ENCODE measurements around the gene ALK. TPM values are rescaled to one million over a fixed set of nuclear protein-coding genes. Genes with fewer than 3 reads are reported as not detected.

The ALK gene
- total and polyA plus RNA-seq, 12 donors, result 0.09 to 1.8 (median 0.53) TPM; not detected in 1

DNA sequence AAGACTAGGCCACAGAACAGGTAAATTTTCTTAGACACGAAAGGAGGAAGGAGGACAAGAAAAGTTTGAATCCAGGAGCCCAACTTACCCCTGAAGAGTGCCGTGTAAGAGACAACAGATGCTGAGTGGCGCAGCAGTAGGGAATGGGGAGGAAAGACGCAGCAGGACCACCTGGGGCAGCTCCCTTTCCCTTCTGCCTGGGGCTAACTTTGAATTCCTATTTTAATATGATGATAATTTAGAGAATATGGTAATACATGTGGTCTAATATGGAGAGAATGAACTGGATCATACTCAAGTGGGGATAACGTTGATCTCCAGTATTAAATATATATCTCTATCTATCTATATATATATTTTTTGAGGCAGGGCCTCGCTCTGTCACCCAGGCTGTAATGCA is 736.9 kb downstream of the ALK start:
- H3K4me1 ChIP-seq (replicated peaks in 1 of 2), result no peaks in the 10 kb centered on the region
- no peaks in the 10 kb centered on the region for H3K27me3 ChIP-seq
- H3K36me3 ChIP-seq (replicated peaks in 1 of 2), result no peaks in the 10 kb centered on the region
- 92 to 96% (median 95%) methylated on average over 6 of the region's 6 CpGs for WGBS, 4 donors
- no peaks in the 10 kb centered on the region for H3K9me3 ChIP-seq (replicated peaks in 1 of 3)
- no peak for DNase-seq
- intact Hi-C loops (cut with DNase I), result no loop called here
- H3K27ac ChIP-seq, result no peak overlapping the region
- no peak for TF ChIP-seq CTCF (IDR thresholded peaks at IDR 0.05)
- no peak for TF ChIP-seq POLR2A (IDR thresholded peaks at IDR 0.05)
- H3K4me3 ChIP-seq, result no peak overlapping the region

GRCh38 chr2:29182920-29183319 is 738.5 kb downstream of the ALK start:
- H3K4me1 ChIP-seq (replicated peaks in 1 of 2), result no peaks in the 10 kb centered on the region
- no peak for DNase-seq
- H3K27ac ChIP-seq, result no peak overlapping the region
- TF ChIP-seq POLR2A (IDR thresholded peaks at IDR 0.05), result no peak
- TF ChIP-seq CTCF (IDR thresholded peaks at IDR 0.05), result no peak
- H3K27me3 ChIP-seq, result no peaks in the 10 kb centered on the region
- no peak overlapping the region for H3K4me3 ChIP-seq
- no peaks in the 10 kb centered on the region for H3K9me3 ChIP-seq (replicated peaks in 1 of 3)
- no peaks in the 10 kb centered on the region for H3K36me3 ChIP-seq (replicated peaks in 1 of 2)
- intact Hi-C loops (cut with DNase I), result no loop called here

GRCh38 chr2:29182334-29182733 is 739.1 kb downstream of the ALK start:
- intact Hi-C loops (cut with DNase I), result no loop called here
- Histone ChIP-seq H3K4me3 (no peak overlapping the region), H3K27ac (no peak overlapping the region), H3K36me3 (replicated peaks in 1 of 2) (no peaks in the 10 kb centered on the region), H3K4me1 (replicated peaks in 1 of 2) (no peaks in the 10 kb centered on the region), H3K9me3 (replicated peaks in 1 of 3) (no peaks in the 10 kb centered on the region), H3K27me3 (no peaks in the 10 kb centered on the region)
- no peak for DNase-seq
- TF ChIP-seq POLR2A (IDR thresholded peaks at IDR 0.05) (no peak), CTCF (IDR thresholded peaks at IDR 0.05) (no peak)
- WGBS, 4 donors, result 72 to 86% (median 77%) methylated on average over 1 of the region's 1 CpG

GRCh38 chr2:29175338-29175737 is 746.0 kb downstream of the ALK start:
- 92 to 98% (median 96%) methylated on average over 3 of the region's 3 CpGs for WGBS, 4 donors
- intact Hi-C loops (cut with DNase I), result no loop called here
- Histone ChIP-seq H3K27ac (no peak overlapping the region), H3K36me3 (replicated peaks in 1 of 2) (peaks cover 0 to 12% of the 10 kb centered on the region in 2 donors), H3K9me3 (replicated peaks in 1 of 3) (no peaks in the 10 kb centered on the region), H3K4me1 (replicated peaks in 1 of 2) (no peaks in the 10 kb centered on the region), H3K4me3 (no peak overlapping the region), H3K27me3 (no peaks in the 10 kb centered on the region)
- DNase-seq, result no peak
- TF ChIP-seq POLR2A (IDR thresholded peaks at IDR 0.05) (no peak), CTCF (IDR thresholded peaks at IDR 0.05) (no peak)
